Osteocyte (in vitro differentiated cells): ENCODE measurements around the gene GIT1. TPM values are rescaled to one million over a fixed set of nuclear protein-coding genes. Genes with fewer than 3 reads are reported as not detected.

ENCODE experiments used
- DNase-seq: peaks from one replicate; pipeline ENCODE4 v3.0.0; 2021; ENCODE audit warnings: mixed read lengths; ENCODE audit not compliant: unreplicated experiment; ENCODE audit errors: extremely low spot score
- H3K27ac Mint-ChIP-seq: one replicate; pipeline ENCODE4 v1.8.0; 2021; ENCODE audit warnings: mild to moderate bottlenecking, mixed read lengths; ENCODE audit not compliant: unreplicated experiment
- H3K27me3 Mint-ChIP-seq: one replicate; pipeline ENCODE4 v1.8.0; 2021; ENCODE audit warnings: mixed read lengths; ENCODE audit not compliant: unreplicated experiment
- H3K36me3 Mint-ChIP-seq: one replicate; pipeline ENCODE4 v1.8.0; 2021; ENCODE audit warnings: mixed read lengths; ENCODE audit not compliant: unreplicated experiment
- H3K4me1 Mint-ChIP-seq: one replicate; pipeline ENCODE4 v1.8.0; 2021; ENCODE audit warnings: mixed read lengths; ENCODE audit not compliant: unreplicated experiment
- H3K4me3 Mint-ChIP-seq: one replicate; pipeline ENCODE4 v1.8.0; 2021; ENCODE audit warnings: mild to moderate bottlenecking, moderate library complexity, mixed read lengths; ENCODE audit not compliant: unreplicated experiment
- H3K9me3 Mint-ChIP-seq: one replicate; pipeline ENCODE4 v1.8.0; 2021; ENCODE audit warnings: mixed read lengths; ENCODE audit not compliant: unreplicated experiment
- long read RNA-seq: library from polyadenylated mRNA; unstranded; transcript quantifications from one replicate; pipeline ENCODE4 v2.0.0, GENCODE V29; 2021
- total RNA-seq: library from RNA; stranded (reverse); gene quantifications from 2 replicates; pipeline ENCODE4 v1.2.1, GENCODE V29; 2021
- TF ChIP-seq, protein P1 (sequence below): fragments of 200-600 bp; sonication (generic); IDR thresholded peaks from 2 replicates; pipeline ENCODE4 v1.5.0; 2021; ENCODE audit warnings: antibody characterized with exemption, mild to moderate bottlenecking, moderate library complexity

GIT1 gene, protein sequence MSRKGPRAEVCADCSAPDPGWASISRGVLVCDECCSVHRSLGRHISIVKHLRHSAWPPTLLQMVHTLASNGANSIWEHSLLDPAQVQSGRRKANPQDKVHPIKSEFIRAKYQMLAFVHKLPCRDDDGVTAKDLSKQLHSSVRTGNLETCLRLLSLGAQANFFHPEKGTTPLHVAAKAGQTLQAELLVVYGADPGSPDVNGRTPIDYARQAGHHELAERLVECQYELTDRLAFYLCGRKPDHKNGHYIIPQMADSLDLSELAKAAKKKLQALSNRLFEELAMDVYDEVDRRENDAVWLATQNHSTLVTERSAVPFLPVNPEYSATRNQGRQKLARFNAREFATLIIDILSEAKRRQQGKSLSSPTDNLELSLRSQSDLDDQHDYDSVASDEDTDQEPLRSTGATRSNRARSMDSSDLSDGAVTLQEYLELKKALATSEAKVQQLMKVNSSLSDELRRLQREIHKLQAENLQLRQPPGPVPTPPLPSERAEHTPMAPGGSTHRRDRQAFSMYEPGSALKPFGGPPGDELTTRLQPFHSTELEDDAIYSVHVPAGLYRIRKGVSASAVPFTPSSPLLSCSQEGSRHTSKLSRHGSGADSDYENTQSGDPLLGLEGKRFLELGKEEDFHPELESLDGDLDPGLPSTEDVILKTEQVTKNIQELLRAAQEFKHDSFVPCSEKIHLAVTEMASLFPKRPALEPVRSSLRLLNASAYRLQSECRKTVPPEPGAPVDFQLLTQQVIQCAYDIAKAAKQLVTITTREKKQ
- total RNA-seq, result 48.2 and 50.7 TPM in 2 replicates
- long read RNA-seq, partial matches to known transcripts, result 2 of 2 reads
- long read RNA-seq, other reads (novel, unspliced or antisense), result 0 of 2 reads

DNA sequence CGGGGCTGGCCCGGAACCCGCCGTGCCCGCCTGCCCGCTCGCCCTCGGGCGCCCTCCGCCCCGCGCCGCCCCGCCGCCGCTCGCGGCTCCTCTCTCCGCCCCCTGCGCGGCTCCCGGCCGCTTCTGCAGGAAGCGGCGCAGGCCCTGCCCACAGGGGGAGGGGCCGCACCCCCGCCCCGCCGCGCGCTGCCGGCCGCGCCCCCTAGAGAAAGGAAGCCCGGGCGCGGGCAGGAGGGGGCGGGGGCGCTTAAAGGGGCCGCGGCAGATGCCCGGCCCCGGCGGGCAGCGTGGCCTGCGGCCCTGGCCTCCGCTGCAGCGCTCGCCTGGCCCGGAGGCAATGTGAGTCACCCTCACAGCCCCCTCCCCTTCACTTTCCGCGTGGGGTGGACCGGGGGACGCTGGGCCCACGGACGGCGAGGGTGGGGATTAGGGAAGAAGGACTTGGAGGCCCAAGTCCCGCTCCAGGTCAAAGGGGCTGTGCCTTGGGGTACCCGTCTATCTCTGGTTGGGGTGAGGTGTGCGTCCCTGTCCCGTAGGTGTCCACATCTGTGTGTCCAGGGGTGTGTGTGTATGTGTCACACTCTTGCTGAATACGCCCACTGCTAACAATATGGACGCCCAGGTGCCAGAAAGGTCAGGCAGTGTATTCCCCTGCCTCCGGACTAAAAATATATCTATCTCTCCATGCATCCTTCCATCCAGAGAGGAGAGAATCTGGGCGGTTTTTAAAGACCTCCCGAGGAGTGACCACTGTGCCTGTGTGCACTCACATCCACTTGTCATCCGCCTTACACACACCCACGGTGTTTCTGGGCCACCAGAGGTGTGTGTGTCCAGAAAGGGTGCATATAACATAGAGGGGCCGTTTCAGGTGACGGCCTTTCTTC lies at the start of gene GIT1:
TSS of gene GIT1 (minus strand) at position 125 of the 887 bp plus-strand sequence. CDS start 270 bp downstream, outside the sequence.
- Mint-ChIP-seq H3K27me3 (no peaks in the 10 kb centered on the region), H3K4me1 (peaks cover 68% of the 10 kb centered on the region), H3K27ac (peak within 1 kb of the TSS; percentile 90), H3K9me3 (no peaks in the 10 kb centered on the region), H3K36me3 (no peaks in the 10 kb centered on the region), H3K4me3 (peak within 1 kb of the TSS; percentile 84)
- TF ChIP-seq, protein P1, sequence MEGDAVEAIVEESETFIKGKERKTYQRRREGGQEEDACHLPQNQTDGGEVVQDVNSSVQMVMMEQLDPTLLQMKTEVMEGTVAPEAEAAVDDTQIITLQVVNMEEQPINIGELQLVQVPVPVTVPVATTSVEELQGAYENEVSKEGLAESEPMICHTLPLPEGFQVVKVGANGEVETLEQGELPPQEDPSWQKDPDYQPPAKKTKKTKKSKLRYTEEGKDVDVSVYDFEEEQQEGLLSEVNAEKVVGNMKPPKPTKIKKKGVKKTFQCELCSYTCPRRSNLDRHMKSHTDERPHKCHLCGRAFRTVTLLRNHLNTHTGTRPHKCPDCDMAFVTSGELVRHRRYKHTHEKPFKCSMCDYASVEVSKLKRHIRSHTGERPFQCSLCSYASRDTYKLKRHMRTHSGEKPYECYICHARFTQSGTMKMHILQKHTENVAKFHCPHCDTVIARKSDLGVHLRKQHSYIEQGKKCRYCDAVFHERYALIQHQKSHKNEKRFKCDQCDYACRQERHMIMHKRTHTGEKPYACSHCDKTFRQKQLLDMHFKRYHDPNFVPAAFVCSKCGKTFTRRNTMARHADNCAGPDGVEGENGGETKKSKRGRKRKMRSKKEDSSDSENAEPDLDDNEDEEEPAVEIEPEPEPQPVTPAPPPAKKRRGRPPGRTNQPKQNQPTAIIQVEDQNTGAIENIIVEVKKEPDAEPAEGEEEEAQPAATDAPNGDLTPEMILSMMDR, result peak; percentile 9
- peak; percentile 94 for DNase-seq

DNA sequence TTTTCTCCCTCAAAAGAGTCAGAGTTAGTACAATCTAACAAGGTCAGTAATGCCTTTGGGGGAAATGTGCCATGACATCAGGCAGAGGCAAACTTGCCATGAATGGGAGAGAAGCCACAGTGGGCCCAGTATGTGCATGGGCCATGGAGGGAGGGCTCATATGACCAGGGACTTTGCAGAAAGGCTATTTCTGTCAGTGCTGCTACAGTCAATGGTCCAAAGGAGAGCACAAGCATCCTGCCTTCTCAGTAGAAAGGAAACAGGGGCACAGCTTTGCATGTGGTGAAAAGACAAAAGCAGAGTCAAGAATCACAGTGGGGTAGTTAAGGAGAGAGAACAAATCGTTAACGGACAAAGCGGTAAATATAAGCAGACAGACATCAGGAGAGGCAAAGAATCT lies 44.4 kb upstream of the GIT1 start:
- Mint-ChIP-seq H3K27me3 (no peaks in the 10 kb centered on the region), H3K36me3 (peaks cover 36% of the 10 kb centered on the region), H3K9me3 (no peaks in the 10 kb centered on the region), H3K4me3 (no peak overlapping the region), H3K4me1 (peaks cover 3% of the 10 kb centered on the region), H3K27ac (no peak overlapping the region)
- TF ChIP-seq, protein P1, result no peak
- DNase-seq, result no peak

DNA sequence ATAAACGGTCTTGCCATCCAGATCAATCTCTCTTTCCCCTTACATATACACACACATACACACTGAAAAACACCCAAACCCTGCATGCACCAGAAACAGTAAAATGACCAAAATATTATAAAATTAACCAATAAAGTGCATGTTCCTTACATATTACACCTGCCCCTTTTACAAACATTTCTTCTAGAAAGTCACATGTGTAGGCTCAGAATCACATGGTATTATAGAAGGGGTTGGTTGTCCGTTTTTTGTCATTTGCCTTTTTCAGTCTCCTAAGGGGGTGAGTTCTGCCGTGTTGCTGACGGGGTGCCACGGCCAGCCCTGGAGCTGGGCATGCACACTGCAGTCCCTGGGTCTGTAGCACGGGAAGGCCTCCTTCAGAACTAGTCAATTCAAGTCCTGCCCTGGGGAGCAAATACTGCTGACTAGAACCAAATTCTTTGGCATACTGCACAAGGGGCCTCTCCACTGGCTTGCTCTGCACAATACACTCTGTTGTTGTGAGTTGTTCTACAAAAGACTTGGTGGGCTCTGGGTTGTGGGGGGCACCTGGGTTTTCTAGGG lies 41.3 kb upstream of the GIT1 start:
- Mint-ChIP-seq H3K27me3 (no peaks in the 10 kb centered on the region), H3K9me3 (no peaks in the 10 kb centered on the region), H3K36me3 (peaks cover 30% of the 10 kb centered on the region), H3K4me1 (no peaks in the 10 kb centered on the region), H3K4me3 (no peak overlapping the region), H3K27ac (no peak overlapping the region)
- DNase-seq, result no peak
- TF ChIP-seq, protein P1, result no peak

DNA sequence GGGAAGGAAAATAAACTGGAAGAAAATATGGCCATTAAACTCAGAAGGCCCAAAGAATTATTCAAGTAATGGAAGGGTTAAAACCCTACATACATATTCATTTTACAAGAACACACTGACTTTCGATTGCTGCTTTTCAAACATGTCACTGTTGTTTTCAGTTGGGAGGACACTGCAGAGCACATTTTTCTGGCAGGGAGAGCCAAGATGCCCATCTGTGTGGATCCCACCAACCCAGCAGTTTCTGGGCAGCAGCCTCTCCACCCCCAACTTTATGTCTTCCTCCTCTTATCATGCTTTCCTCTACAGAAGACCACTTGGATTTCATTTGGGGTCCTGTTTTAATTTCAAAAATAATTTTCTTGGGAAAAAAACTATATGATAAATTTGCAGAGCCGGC lies 40.4 kb upstream of the GIT1 start:
- Mint-ChIP-seq H3K27me3 (no peaks in the 10 kb centered on the region), H3K4me1 (no peaks in the 10 kb centered on the region), H3K36me3 (peaks cover 25% of the 10 kb centered on the region), H3K9me3 (no peaks in the 10 kb centered on the region), H3K27ac (no peak overlapping the region), H3K4me3 (no peak overlapping the region)
- DNase-seq, result no peak
- TF ChIP-seq, protein P1, result no peak
